CD4-positive, alpha-beta memory T cell (primary cell): ENCODE results near the gene KIAA0232. TPM values are rescaled to one million over a fixed set of nuclear protein-coding genes. Genes with fewer than 3 reads are reported as not detected.

Experiments used
- CTCF ChIA-PET: fragments of 350-600 bp; sonication (Branson Sonifier 250); formaldehyde crosslinking; loops from one replicate; lab custom pipeline; 2021; ENCODE audit warnings: inconsistent platforms; ENCODE audit not compliant: partially characterized antibody; lab: Charles Lee
- POLR2A ChIA-PET: fragments of 350-600 bp; sonication (Branson Sonifier 250); formaldehyde crosslinking; loops from one replicate; lab custom pipeline; 2021; ENCODE audit not compliant: partially characterized antibody; lab: Charles Lee
- DNase-seq, 5 donors: peaks; one replicate each; pipeline versions ENCODE4 v3.0.0 to v3.0.0-alpha.2; 2020 to 2022; ENCODE audit warnings: mixed read lengths in 1 of 5
- H3K27ac ChIP-seq: one replicate; pipeline ENCODE4 v1.7.0; 2013; ENCODE audit warnings: low read depth, low read length
- H3K27me3 ChIP-seq: 2 replicates; pipeline ENCODE4 v1.7.0; 2013; ENCODE audit warnings: mild to moderate bottlenecking, low read length, moderate library complexity; ENCODE audit not compliant: insufficient read depth
- H3K36me3 ChIP-seq: 2 replicates; pipeline ENCODE4 v1.7.0; 2013; ENCODE audit warnings: mild to moderate bottlenecking, low read length, moderate library complexity; ENCODE audit not compliant: insufficient read depth
- H3K4me1 ChIP-seq: 2 replicates; pipeline ENCODE4 v1.7.0; 2013; ENCODE audit warnings: mild to moderate bottlenecking, low read length, moderate library complexity; ENCODE audit not compliant: insufficient read depth
- H3K4me3 ChIP-seq, 2 donors: one replicate each; pipeline ENCODE4 v1.7.0; 2013; ENCODE audit warnings: low read length in 2 of 2, mild to moderate bottlenecking in 1 of 2
- H3K9me3 ChIP-seq, 2 donors: one replicate each; pipeline ENCODE4 v1.7.0; 2013; ENCODE audit warnings: low read length in 2 of 2, control low read depth in 1 of 2; ENCODE audit not compliant: control insufficient read depth in 1 of 2
- H3K27ac Mint-ChIP-seq, 7 donors: one replicate each; pipeline ENCODE4 v1.8.0; 2020 to 2021; ENCODE audit warnings: mixed read lengths in 7 of 7, mild to moderate bottlenecking in 6 of 7, inconsistent platforms in 3 of 7, moderate library complexity in 3 of 7
- H3K27me3 Mint-ChIP-seq, 2 donors: one replicate each; pipeline ENCODE4 v1.8.0; 2020 to 2021; ENCODE audit warnings: mixed read lengths in 2 of 2
- H3K36me3 Mint-ChIP-seq, 2 donors: one replicate each; pipeline ENCODE4 v1.8.0; 2020 to 2021; ENCODE audit warnings: mixed read lengths in 2 of 2, inconsistent platforms in 1 of 2, mild to moderate bottlenecking in 1 of 2
- H3K4me1 Mint-ChIP-seq, 4 donors: one replicate each; pipeline ENCODE4 v1.8.0; 2020 to 2021; ENCODE audit warnings: mixed read lengths in 4 of 4, mild to moderate bottlenecking in 1 of 4
- H3K4me3 Mint-ChIP-seq, 8 donors: one replicate each; pipeline ENCODE4 v1.8.0; 2020 to 2021; ENCODE audit warnings: mixed read lengths in 8 of 8, mild to moderate bottlenecking in 7 of 8, moderate library complexity in 6 of 8, inconsistent platforms in 3 of 8
- H3K9me3 Mint-ChIP-seq, 8 donors: one replicate each; pipeline ENCODE4 v1.8.0; 2020 to 2021; ENCODE audit warnings: mixed read lengths in 8 of 8, mild to moderate bottlenecking in 5 of 8, inconsistent platforms in 3 of 8, moderate library complexity in 1 of 8
- intact Hi-C: fragments of 100-400 bp; cut with micrococcal nuclease; formaldehyde crosslinking; loops from one replicate; pipeline ENCODE4 v1.15.1; 2023
- polyA plus RNA-seq, 2 donors: library from polyadenylated mRNA; unstranded; fragments of 300-500 nt; fragmentation: Illumina TruSeq; gene quantifications; one replicate each; pipeline ENCODE4 v1.2.3, GENCODE V29; 2021
- total RNA-seq, 2 experiments: library from RNA; stranded (reverse); gene quantifications; one replicate each; pipeline ENCODE4 v1.2.3, GENCODE V29; 2021

KIAA0232 gene
- total and polyA plus RNA-seq, 4 experiments from 2014 or later: 6.8 to 24.0 (median 16.0) TPM

GRCh38 chr4:6815029-6815836 lies 32.7 kb downstream of the KIAA0232 start:
- no peak overlapping the region for H3K4me3 ChIP-seq
- Mint-ChIP-seq H3K36me3 (peaks cover 24 to 38% of the 10 kb centered on the region in 2 donors), H3K4me1 (peaks cover 18 to 34% (median 27%) of the 10 kb centered on the region in 4 donors), H3K27ac (peak overlapping the region in 3 of 7 donors; percentile 14 to 51 (median 35)), H3K27me3 (no peaks in the 10 kb centered on the region), H3K4me3 (no peak overlapping the region), H3K9me3 (peaks cover 3 to 22% (median 15%) of the 10 kb centered on the region in 8 donors)
- DNase-seq: no peak
- CTCF ChIA-PET: no interaction called here
- no peaks in the 10 kb centered on the region for H3K9me3 ChIP-seq
- H3K4me1 ChIP-seq: peaks cover 5% of the 10 kb centered on the region
- no peak overlapping the region for H3K27ac ChIP-seq
- intact Hi-C loops: no loop called here
- POLR2A ChIA-PET: no interaction called here
- H3K36me3 ChIP-seq: no peaks in the 10 kb centered on the region
- H3K27me3 ChIP-seq: no peaks in the 10 kb centered on the region

- no peak for DNase-seq
- Histone ChIP-seq H3K9me3 (no peaks in the 10 kb centered on the region), H3K27me3 (no peaks in the 10 kb centered on the region), H3K36me3 (peaks cover 1% of the 10 kb centered on the region), H3K4me3 (no peak overlapping the region), H3K4me1 (no peaks in the 10 kb centered on the region), H3K27ac (no peak overlapping the region)
- Mint-ChIP-seq H3K4me3 (no peak overlapping the region), H3K27ac (no peak overlapping the region), H3K9me3 (peaks cover 4 to 39% (median 26%) of the 10 kb centered on the region in 8 donors), H3K4me1 (peaks cover 4 to 21% (median 13%) of the 10 kb centered on the region in 4 donors), H3K27me3 (no peaks in the 10 kb centered on the region), H3K36me3 (peaks cover 36 to 39% of the 10 kb centered on the region in 2 donors)
- ChIA-PET CTCF (no interaction called here), POLR2A (no interaction called here)
- intact Hi-C loops: no loop called here
Measured at GRCh38 chr4:6819295-6819694, 36.8 kb downstream of the KIAA0232 start.

GRCh38 chr4:6820695-6821094 lies 38.2 kb downstream of the KIAA0232 start:
- no peaks in the 10 kb centered on the region for H3K27me3 Mint-ChIP-seq
- H3K4me3 ChIP-seq: no peak overlapping the region
- H3K27ac Mint-ChIP-seq: no peak overlapping the region
- H3K27ac ChIP-seq: no peak overlapping the region
- intact Hi-C loops: no loop called here
- peaks cover 46 to 47% of the 10 kb centered on the region in 2 donors for H3K36me3 Mint-ChIP-seq
- peaks cover 4 to 39% (median 26%) of the 10 kb centered on the region in 8 donors for H3K9me3 Mint-ChIP-seq
- H3K4me3 Mint-ChIP-seq: no peak overlapping the region
- DNase-seq: no peak
- POLR2A ChIA-PET: no interaction called here
- H3K4me1 ChIP-seq: no peaks in the 10 kb centered on the region
- no peaks in the 10 kb centered on the region for H3K9me3 ChIP-seq
- H3K36me3 ChIP-seq: peaks cover 3% of the 10 kb centered on the region
- no peaks in the 10 kb centered on the region for H3K27me3 ChIP-seq
- CTCF ChIA-PET: no interaction called here
- H3K4me1 Mint-ChIP-seq: peaks cover 1 to 15% (median 9%) of the 10 kb centered on the region in 4 donors

GRCh38 chr4:6824071-6824470 lies 41.5 kb downstream of the KIAA0232 start:
- Mint-ChIP-seq H3K4me1 (peaks cover 7 to 23% (median 10%) of the 10 kb centered on the region in 4 donors), H3K36me3 (peaks cover 24 to 61% of the 10 kb centered on the region in 2 donors), H3K27me3 (no peaks in the 10 kb centered on the region), H3K4me3 (no peak overlapping the region), H3K27ac (no peak overlapping the region), H3K9me3 (peaks cover 3 to 31% (median 21%) of the 10 kb centered on the region in 8 donors)
- Histone ChIP-seq H3K4me1 (peaks cover 5% of the 10 kb centered on the region), H3K36me3 (peaks cover 10% of the 10 kb centered on the region), H3K4me3 (no peak overlapping the region), H3K27me3 (no peaks in the 10 kb centered on the region), H3K27ac (no peak overlapping the region), H3K9me3 (no peaks in the 10 kb centered on the region)
- no peak for DNase-seq
- intact Hi-C loops: no loop called here
- ChIA-PET CTCF (interaction anchor here (1.4 kb wide), 1 partner anchor 50 kb away, joined by 5 read pairs; no protein-coding TSS in a partner anchor), POLR2A (no interaction called here)

GRCh38 chr4:6824772-6825402 lies 42.4 kb downstream of the KIAA0232 start:
- POLR2A ChIA-PET: no interaction called here
- Histone ChIP-seq H3K27ac (no peak overlapping the region), H3K36me3 (peaks cover 14% of the 10 kb centered on the region), H3K4me3 (no peak overlapping the region), H3K9me3 (no peaks in the 10 kb centered on the region), H3K27me3 (no peaks in the 10 kb centered on the region), H3K4me1 (peaks cover 8% of the 10 kb centered on the region)
- intact Hi-C loops: no loop called here
- Mint-ChIP-seq H3K9me3 (peaks cover 3 to 23% (median 14%) of the 10 kb centered on the region in 8 donors), H3K4me3 (peak overlapping the region in 1 of 8 donors; percentile 23), H3K4me1 (peaks cover 8 to 28% (median 15%) of the 10 kb centered on the region in 4 donors), H3K27ac (peak overlapping the region in 1 of 7 donors; percentile 36), H3K36me3 (peaks cover 16 to 65% of the 10 kb centered on the region in 2 donors), H3K27me3 (no peaks in the 10 kb centered on the region)
- no peak for DNase-seq
- CTCF ChIA-PET: interaction anchor here (1.4 kb wide), 1 partner anchor 49 kb away, joined by 5 read pairs; no protein-coding TSS in a partner anchor

GRCh38 chr4:6825403-6825802 lies 42.9 kb downstream of the KIAA0232 start:
- Mint-ChIP-seq H3K4me3 (no peak overlapping the region), H3K36me3 (peaks cover 12 to 63% of the 10 kb centered on the region in 2 donors), H3K4me1 (peaks cover 5 to 28% (median 15%) of the 10 kb centered on the region in 4 donors), H3K27me3 (no peaks in the 10 kb centered on the region), H3K27ac (peak overlapping the region in 2 of 7 donors; percentile 25 to 35), H3K9me3 (peaks cover 0 to 18% (median 9%) of the 10 kb centered on the region in 8 donors)
- ChIA-PET POLR2A (no interaction called here), CTCF (interaction anchor here (1.4 kb wide), 1 partner anchor 49 kb away, joined by 5 read pairs; no protein-coding TSS in a partner anchor)
- H3K4me3 ChIP-seq: no peak overlapping the region
- no peaks in the 10 kb centered on the region for H3K9me3 ChIP-seq
- intact Hi-C loops: no loop called here
- DNase-seq: no peak
- H3K36me3 ChIP-seq: peaks cover 14% of the 10 kb centered on the region
- peaks cover 8% of the 10 kb centered on the region for H3K4me1 ChIP-seq
- H3K27ac ChIP-seq: no peak overlapping the region
- no peaks in the 10 kb centered on the region for H3K27me3 ChIP-seq
